DMS 273 treated with DMSO at 0.1 percent for 48 hours (cell line): Measurements from ENCODE around the gene POC1B.

Experiments
- DNase-seq: peaks from one replicate; lab custom pipeline; 2025; lab: John Stamatoyannopoulos, UW

The POC1B gene

DNA sequence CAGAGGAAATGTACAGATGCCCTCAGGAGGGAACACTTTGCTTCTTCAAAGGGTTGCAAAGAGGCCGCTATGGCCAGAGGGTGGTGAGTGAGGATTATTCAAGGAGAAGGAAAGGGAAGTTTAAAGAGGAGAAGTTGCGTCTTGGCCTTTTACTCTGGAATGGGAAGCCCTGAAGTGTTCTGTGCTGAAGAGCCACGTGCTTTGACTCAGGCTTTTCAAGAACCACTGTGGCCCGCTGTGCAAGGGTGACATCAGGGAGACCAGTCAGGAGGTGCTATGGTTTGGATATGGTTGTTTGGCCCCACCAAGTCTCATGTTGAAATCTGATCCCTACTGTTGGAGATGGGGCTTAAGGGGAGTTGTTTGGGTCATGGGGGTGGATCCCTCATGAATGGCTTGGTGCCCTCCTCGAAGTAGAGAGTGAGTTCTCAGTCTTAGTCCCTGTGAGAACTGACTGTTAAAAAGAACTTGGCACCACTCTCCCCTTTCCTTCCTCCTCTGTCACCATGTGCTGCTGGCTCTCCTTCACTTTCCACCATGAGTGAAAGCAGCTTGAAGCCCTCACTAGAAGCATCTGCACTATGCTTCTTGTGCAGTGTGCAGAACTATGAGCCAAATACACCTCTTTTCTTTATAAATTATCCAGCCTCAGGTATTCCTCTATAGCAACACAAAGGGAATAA, 107.5 kb downstream of the POC1B start:
- no peak for DNase-seq

GRCh38 chr12:89417246-89417977, 108.4 kb downstream of the POC1B start:
- no peak for DNase-seq

GRCh38 chr12:89416049-89416792, 109.6 kb downstream of the POC1B start:
- no peak for DNase-seq

DNA sequence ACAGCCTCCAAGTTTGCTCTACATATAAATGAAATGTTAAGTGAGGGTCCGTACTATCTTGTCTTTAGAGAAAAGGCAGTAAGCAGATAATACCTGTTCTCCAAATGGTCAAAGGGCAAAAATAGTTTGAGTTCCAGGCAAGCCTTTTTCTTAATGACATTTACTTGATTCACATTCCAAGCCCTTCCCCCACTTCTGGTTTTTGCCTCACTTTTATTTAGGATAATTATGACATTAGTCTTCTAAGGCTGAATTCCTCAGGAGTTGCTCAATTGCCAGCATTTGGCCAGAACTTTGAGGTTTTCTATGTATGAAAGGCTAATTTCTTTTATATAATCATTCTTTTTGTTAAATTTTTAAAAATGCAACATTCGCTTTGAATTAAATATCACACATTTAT, 111.0 kb downstream of the POC1B start:
- DNase-seq = no peak

- DNase-seq = no peak
These were observed 111.5 kb downstream of the POC1B start for GRCh38 chr12:89414322-89414721.

DNA sequence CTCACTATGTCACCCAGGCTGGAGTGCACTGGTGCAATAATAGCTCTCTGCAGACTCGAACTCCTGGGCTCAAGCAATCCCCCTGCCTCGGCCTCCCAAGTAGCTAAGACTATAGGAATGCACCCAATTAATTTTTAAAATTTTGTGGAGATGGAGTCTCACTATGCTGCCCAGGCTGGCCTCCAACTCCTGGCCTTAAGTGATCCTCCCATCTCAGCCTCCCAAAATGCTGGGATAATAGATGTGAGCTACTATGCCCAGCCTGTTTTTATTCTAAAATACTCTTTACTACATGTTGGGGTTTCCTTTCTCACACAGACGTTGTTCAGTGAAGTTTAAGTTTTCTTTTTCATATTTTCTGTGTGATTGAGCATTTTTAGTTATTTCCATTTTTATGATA, 112.6 kb downstream of the POC1B start:
- DNase-seq = no peak

DNA sequence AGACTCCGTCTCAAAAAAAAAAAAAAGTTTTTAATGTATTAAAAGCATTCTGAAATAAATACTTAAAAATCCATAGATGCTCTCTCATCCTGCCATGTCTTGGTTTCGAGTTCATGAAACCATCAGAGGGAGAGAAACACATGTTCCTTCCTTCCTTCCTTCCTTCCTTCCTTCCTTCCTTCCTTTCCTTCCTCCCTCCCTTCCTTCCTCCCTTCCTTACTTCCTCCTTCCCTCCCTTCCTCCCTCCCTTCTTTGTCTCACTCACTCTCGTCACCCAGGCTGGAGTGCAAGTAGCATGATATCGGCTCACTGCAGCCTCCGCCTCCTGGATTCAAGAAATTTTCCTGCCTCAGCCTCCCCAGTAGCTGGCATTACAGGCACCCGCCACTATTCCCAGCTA, 113.2 kb downstream of the POC1B start:
- DNase-seq = no peak

DNA sequence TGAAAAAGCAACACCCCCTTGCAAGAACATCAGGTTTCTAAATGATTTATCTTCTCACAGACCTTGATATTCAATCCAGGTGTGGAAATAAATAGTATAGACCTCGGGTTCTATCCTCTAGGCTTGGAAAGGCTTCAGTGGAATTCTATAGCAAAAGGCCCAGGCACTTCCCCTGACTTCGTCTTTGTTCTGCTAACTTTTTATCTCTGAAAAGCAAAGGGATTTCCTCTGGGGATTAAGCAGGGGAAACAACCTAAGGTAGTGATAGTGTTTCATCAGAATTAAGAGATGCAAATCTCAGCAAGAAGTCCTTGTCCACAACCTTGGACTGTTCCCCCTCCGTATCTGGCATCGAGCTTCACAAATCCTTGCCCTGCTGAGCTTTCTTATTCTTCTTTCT, 114.0 kb downstream of the POC1B start:
- DNase-seq = no peak

- no peak for DNase-seq
These were observed 114.6 kb downstream of the POC1B start for GRCh38 chr12:89411234-89411633.

- no peak for DNase-seq
These were observed 120.1 kb downstream of the POC1B start for GRCh38 chr12:89405626-89406345.

- DNase-seq = no peak
These were observed 124.3 kb downstream of the POC1B start for GRCh38 chr12:89401433-89402058.

DNA sequence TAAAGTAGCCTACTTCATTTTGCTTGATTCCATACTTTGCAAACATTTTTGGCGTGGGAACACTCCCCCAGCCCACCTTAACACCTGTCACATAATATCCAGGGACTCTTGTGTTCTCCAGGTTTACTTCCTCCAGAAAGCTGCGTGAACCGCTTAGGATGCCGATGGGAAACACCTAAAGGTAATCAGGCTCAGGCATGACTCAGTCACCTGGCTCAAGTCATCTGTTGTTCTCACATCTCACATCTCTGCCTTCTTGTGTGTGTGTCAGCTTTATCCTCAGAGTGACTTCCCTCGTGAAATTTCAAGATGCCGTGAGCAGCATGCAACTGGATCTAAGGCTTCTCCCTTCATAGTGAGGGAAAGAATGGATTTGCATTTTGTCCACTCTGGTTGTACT, 125.4 kb downstream of the POC1B start:
- DNase-seq = no peak

DNA sequence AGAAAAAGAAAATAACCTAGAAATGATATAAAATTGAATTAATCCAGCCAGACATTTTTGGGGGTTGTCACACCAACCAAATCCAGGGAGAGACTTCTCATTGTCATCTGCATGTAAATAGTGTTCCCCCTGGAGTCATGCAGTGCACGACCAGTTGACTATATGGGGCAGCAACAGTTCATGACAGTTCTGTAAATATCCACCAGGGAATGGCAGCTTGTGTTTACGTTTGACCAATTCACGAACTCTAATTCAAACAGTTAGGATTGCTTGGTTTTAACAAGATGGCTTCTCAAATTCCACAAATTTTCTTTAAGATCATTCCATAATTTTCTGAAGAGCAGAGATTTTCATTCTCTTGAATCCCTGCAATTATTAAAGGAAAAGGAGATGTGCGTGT, 130.1 kb downstream of the POC1B start:
- DNase-seq = no peak

GRCh38 chr12:89393551-89394121, 132.2 kb downstream of the POC1B start:
- DNase-seq = no peak

DNA sequence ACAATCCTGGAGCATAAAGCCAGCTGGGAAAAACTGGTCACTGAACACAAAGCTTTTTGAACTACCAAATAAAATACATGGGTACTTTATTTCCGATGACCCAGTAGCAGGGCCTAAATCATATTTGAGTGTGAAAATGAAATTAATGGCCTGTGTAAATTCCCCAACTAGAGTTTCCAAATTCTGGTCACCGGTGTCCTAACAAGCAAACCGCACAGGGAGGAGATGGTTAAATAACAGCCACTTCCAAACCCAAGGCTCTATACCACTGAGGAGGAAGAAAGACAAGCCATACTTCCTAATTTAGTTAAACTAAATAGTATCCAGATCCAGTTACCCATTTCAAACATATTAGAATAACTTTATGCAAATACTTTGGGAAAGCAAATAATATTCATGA, 133.5 kb downstream of the POC1B start:
- no peak for DNase-seq

DNA sequence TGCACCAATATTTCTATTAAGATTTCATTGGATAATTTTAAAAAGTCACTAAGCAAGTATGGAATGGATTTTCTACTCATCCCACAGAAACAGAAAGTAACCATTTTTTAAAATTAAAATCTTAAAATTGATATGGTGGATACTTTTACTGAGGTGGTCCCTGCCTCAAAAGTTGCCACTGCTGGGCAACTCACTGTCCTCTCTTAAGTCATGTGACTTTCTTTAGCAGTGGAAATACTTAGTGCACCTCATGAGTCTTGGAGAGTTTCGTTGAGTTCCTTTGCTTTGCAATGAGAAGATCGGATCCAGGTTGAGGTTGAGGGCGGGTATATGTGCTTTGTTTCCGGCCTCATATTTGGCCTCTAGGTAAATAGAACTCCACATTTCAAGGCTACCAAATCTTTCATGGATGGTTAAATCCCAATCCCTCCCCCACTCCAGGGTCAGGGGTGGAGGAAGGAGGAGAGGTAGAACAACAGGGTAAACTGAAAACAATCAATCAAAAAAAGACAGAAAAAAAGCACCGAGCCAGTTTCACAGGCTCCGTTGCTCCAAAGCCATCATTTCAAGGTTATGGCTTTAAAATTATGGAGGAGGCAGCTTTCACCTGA, 134.0 kb downstream of the POC1B start:
- DNase-seq = no peak

DNA sequence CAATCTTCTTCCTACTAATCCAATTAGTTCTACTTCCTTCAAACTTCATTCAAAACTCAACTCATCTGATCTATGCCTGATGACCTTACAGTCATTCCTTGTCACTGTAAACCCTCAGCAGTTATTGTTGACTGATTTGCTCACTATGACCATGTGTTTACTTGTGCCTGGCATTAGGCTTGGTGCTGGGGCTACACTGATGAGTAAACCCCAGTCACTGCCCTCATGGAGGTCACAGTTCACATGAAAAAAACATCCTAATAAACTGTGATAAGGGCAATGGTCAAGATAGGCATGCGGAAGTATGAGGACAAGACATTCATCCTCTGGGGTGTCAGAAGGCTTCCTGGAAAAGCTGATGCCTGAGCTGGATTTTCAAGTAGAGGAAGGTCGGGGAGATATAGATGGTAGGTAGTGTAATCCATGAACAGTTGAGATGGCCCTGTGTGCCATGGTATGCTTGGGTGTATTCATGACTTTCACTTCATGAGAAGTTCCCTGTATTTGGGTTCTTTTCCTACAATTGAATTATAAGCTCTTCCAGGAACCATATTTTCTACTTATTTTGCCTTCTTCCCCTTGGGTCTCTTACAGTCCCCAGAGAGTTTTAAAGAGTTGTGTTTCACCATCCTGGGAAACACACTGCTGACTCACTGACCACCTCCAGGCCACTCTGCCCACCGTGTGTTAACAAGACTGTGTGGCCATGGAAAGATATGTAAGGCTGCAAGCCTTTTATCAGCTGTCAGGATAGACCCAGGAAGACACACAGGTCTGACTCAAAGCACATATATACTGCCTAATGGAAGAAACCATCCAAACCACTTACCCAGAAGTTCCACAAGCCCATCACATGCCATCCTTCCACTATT, 134.8 kb downstream of the POC1B start:
- DNase-seq = no peak

- no peak for DNase-seq
These were observed 135.8 kb downstream of the POC1B start for GRCh38 chr12:89389755-89390661.

DNA sequence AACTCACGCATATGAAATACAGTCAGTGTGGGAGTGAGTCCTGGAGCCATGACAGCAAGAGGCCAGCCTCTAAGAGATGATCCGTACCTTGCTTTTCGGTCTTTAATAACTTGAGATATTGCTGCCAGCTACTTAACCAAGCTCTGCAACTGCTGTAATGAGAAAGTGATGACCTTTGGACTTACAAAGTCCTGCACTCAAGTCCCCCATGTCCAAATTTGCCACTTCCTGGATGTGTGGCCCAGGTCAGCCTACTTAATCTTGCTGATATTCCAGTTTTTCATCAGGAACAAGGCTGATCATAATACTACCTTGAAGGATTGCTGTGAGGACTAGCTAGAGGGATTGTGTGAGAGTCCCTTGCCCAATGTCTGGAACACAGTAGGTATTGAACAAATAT, 139.7 kb downstream of the POC1B start:
- no peak for DNase-seq
